GM19239 (cell line): ENCODE measurements around the gene SLC25A28.

ENCODE experiments used
- DNase-seq: peaks from one replicate; pipeline ENCODE4 v3.0.0; 2011; ENCODE audit warnings: low spot score; ENCODE audit not compliant: insufficient read length
- FAIRE-seq: peaks from 2 replicates; lab custom pipeline; 2011; peaks lifted over from hg19 to GRCh38; lab: Jason Lieb, UNC

SLC25A28 gene, protein sequence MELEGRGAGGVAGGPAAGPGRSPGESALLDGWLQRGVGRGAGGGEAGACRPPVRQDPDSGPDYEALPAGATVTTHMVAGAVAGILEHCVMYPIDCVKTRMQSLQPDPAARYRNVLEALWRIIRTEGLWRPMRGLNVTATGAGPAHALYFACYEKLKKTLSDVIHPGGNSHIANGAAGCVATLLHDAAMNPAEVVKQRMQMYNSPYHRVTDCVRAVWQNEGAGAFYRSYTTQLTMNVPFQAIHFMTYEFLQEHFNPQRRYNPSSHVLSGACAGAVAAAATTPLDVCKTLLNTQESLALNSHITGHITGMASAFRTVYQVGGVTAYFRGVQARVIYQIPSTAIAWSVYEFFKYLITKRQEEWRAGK

DNA sequence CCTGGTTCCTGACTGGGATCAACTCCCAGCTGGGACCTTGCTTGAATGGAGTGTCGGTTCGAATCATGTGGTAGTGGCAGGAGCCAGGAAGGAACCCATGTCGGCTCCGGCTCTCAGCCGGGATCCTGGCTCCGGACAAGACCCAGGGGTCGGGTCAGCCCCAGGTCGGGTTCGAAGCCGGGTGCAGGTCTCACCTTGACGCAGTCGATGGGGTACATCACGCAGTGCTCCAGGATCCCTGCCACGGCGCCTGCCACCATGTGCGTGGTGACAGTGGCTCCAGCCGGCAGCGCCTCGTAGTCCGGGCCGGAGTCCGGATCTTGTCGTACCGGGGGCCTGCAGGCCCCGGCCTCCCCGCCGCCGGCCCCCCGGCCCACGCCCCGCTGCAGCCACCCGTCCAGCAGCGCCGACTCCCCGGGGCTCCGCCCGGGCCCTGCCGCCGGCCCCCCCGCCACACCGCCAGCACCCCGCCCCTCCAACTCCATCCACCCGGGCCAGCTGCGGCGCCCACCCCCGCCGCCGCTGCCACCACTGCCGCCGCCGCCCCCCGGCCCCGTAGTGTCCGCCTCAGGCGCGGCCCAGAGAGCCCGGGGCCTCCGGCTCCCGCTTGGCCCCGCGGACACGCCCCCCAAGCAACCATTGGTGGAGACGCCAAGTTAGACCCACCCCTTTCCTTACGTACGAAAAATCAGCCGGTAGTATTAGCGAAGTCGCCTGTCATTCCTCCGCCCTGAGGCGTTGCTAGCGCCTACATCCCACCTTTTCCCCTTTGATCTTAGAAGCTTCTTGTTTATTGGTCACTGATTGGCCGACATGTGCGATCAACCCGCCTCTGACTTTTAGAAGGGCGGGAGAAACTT lies at the start of gene SLC25A28:
SLC25A28 (minus strand) TSS at position 589 of the 860 bp plus-strand sequence; CDS start at position 485, 104 bp downstream.
- DNase-seq (peak; percentile 90), FAIRE-seq (no peak)

DNA sequence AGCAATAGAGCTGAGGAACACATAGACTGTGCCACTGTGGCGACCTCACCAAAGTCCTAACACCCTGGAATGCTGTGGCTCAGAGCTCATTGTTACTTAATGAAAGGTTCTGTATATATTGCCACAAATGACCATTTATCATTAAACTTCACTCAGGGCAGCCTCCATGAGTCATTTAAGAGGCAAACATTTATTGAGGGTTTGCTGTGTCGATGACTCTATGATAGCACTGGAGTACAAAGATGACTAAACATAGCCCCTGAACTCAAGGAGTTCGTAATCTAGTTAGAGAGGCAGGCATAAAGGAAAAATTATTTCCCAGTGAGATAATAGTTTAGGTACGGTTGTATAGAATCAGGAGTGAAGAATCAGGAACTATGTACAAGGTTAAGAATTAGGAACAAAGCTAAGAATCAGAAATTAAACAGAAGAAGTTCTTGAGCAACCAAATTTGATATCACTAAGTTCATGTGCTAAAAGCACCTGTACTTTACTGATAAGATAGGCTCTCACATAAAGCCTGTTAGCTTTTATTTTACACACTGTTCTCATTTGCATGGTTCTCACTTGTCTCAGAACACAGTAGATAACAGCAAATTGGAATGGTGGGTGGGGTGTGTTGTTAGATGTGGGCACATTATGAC lies 47.0 kb upstream of the SLC25A28 start:
- FAIRE-seq (peak; percentile 4), DNase-seq (no peak)

DNA sequence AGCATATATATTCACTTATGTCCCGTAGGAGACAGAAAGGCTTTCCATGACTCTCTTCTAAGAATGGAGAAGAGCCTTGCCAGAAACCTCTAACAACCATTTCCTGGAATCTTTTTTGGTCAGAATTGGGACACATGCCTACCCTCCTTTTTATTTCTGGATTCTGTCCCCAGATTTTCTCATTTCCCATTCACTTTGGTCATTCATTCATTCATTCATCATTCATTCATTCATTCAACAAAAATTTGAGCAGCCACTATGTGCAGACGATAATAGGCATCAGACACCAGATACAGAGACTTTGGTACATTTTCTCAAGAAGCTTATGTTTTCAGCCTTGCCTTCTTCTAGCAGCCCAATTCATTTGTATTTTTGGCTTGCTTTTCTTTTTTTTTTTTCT lies 45.1 kb upstream of the SLC25A28 start:
- DNase-seq (no peak), FAIRE-seq (no peak)

DNA sequence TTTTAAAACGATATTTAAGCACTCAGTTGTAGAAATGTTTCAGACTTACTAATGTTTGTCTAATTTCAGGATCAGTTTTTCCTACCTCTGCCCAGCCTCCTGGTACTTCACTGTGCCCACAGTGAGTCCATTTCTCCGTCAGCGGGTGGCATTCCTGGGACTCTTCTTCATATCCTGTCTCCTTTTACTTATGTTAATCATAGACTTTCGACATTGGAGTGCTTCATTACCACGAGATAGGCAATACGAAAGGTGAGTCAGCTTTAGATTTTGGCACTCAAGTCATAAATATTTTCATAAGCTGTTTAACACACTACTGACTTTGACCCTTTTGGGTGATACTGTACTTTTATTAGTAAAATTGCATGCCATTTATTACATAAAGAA lies 41.1 kb upstream of the SLC25A28 start:
- FAIRE-seq (no peak), DNase-seq (no peak)

DNA sequence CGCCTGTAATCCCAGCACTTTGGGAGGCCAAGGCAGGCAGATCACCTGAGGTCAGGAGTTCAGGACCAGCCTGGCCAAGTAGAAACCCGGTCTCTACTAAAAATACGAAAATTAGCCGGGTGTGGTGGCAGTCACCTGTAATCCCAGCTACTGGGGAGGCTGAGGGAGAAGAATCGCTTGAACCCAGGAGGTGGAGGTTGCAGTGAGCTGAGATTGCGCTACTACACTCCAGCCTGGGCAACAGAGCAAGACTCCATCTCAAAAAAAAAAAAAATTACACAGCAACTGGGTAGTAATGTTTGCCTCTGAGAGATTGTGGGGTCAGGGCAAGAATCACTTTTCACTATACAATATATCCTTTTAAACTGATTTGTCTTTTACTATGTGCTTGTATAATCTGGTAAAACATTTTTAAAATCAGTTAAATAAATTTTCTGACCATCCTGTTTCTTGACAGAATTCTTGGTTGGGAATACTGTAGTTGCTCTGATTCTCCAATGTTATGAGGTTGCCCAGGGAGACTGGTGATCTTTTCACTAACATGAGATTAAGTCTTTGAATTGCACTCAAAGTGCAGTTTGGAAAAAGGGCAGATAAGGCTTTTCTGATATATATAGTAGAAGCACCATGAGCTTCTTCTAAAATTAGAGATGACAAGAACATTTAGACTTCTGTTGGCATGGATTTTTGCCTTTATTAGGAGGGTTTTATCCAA lies 40.6 kb upstream of the SLC25A28 start:
- DNase-seq (no peak), FAIRE-seq (no peak)

DNA sequence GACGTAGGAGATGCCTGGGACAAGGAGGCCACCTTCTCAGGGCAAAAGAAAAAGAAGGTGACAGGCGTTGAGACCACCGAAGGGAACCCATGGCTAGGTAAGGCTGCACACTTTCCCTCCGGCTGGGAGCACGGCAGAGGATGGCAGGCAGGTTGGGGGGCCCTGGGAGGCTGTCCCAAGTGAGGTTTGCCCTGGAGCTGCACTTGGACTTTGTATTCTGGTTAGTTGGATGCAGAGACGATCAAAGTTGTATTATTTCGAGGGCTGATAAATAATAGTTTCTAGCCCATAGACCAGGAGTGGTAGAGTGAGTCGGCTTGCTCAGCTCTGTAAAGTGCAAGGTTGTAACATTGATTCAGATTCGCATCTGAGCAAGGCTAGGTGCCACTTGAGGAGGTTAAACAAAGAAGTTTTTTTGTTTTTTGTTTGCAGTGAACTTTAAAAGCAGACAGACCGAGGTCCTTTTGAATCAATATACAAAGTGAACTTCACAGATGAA lies 39.7 kb upstream of the SLC25A28 start:
- FAIRE-seq (no peak), DNase-seq (no peak)

DNA sequence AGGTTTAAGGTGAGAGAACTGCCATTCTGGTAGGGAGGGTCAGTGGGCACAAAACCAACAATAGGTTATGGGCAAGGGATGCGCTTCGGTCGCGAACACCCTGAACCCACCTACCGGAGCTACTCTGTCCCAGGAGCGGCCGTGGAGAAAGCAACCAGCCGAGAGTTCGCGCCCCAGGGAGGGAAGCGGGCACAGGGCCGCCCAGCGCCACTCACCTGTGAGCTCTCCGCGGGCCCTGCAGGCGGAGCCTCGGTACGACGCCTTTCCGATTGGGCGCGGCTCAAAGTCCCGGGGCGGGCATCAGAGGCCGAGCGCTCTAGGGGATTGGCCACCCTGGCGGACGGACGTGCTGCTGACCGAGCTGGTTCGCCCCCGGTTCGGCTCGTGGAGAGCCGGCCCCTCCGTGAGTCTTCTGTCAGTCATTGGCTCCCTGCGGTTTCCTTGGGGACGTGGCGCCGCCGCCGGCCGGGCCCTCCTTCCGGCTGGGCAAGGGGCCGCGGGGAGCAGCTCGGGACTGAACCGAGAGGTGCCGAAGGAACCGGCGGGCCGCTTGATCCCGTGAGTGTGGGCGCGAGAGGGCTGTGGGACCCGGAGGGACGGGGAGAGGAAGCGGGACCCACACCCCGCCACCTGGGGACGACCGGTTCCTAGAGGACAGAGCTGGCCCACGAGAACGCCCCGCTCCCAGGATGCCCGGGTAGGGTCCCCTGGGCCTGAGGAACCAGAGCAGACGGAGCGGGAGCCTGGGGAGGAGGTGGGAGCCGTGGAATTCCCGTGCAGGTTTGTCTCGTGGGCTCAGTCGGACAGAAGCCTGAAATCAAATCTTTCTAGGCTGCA lies 39.0 kb upstream of the SLC25A28 start, which contains the start of gene ENTPD7:
ENTPD7 (plus strand) TSS at position 479 of the 837 bp plus-strand sequence. CDS start 448 bp downstream, outside the sequence.
- FAIRE-seq, result peak; percentile 95
- DNase-seq, result peak; percentile 95

DNA sequence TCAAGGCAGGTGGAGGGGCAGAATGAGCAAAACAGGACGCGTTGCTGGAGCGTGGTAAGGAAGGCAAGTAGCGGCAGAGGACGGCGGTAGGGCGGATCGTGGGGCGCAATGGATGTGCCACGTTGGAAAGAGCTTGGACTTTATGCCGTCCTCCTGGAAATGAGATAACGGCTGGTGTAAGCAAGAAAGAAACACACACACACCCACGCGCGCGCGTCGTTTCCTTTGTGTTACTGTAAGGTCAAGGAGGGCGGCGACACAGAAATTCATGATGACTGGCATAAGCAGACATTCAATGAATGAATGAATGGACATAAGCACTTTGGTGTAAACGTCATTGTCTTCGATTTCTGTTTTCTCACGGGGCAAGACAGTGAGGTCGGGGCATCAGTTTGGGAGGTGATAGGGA lies 38.4 kb upstream of the SLC25A28 start:
- DNase-seq (no peak), FAIRE-seq (no peak)

DNA sequence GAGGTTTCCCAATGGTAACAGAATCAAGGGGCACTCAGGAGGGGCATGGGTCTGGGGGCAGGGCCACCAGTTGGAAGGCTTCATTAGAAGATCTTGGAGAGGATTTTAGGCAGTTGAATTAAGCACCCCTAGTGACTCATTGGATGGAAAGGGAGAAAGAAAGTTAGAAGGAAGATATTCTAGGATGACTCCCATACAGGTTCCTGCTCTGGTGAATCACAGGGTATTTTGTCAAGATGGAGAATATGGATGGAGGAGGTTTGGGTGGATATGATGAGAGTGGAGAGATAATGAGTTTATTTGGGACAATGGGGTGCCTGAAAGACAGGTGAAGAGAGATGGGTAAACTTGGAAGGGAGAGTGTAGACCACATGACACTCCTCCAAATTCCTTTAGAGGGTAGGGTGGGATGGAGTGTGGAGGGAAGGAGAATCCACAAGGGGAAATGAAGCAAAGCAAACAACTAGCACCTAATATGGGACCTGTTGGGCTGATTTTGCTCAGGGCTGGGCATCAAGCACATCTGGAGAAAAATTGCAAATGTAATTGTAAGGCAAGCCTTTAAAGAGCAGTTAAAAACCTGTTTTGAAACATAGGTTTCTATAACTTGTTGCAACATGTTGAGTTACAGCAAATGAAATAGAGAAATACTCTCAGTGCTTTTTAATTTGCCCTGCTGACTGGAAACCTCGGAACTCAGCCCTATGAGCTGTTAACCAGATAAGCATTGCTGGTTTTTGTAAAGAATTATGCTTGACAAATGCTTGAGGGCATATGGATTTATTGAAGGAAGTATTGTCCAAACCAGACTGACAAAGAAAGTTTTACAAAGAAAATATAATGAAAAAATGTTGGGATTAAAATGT lies 36.2 kb upstream of the SLC25A28 start:
- DNase-seq (no peak), FAIRE-seq (no peak)

DNA sequence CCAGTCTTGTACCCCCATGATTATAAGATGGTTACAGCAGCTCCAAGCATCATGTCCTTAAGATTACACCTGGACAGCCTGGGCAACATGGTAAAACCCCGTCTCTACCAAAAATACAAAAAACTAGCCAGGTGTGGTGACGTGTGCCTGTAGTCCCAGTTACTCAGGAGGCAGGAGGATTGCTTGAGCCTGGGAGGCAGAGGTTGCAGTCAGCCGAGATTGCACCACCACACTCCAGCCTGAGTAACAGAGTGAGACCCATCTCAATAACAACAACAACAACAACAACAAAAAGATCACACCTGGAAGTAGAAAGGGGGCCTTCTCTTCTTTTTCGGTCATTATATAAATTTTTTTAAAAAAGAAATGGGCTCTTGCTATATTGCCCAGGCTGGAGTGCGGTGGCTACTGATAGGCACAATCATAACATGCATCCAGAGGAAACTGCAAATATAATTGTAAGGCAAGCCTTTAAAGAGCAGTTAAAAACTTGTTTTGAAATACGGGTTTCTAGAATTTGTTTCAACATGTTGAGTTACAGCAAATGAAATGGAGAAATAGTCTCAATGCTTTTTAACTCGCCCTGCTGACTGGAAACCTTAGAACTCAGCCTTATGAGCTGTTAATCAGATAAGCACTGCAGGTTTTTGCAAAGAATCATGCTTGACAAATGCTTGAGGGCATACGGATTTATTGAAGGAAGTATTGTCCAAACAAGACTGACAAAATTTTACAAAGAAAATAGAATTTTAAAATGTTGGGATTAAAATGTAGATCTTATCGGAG lies 34.3 kb upstream of the SLC25A28 start:
- no peak for DNase-seq
- no peak for FAIRE-seq

DNA sequence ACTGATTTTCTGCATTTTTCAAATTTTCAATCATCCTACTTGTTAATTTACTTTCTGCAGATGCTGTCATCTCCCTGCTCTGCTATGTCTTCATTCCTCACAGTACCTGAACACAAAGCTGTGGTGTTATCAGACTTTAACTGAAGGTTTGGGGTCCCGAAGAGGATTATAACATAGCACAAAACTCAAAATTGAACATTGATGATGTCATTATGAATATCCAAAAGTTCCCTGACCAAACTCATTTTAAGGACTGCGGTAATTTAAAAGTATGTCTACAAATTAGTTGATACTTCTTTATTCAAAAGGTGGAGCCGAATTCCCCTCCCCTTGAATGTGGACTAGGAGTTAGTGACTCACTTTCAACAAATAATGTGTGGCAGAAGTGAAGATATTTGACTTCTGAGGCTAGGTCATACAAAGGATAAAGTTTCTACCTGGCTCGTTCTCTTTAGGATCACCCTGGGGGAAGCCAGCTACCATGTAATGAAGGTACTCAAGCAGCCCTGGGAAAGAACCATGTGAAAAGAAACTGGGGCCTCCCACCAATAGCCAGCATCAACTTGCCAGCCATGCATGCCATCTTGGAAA lies 32.7 kb upstream of the SLC25A28 start:
- no peak for FAIRE-seq

DNA sequence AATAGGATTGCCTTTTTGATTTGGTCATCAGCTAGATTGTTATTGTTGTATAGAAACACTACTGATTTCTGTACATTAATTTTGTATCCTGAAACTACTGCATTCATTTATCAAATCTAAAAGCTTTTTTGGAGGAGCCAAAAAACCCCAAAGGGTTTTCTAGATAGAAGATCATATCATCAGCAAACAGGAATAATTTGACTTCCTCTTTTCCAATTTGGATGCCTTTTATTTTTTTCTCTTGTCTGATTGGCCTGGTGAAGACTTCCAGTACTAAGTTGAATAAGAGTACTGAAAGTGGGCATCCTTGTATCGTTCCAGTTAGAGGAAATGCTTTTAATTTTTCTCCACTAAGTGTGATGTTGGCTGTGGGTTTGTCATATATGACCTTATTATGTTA lies 28.5 kb upstream of the SLC25A28 start:
- FAIRE-seq (no peak), DNase-seq (no peak)

More for the DNA sequence above, 32.7 kb upstream of the SLC25A28 start:
- DNase-seq, result no peak

DNA sequence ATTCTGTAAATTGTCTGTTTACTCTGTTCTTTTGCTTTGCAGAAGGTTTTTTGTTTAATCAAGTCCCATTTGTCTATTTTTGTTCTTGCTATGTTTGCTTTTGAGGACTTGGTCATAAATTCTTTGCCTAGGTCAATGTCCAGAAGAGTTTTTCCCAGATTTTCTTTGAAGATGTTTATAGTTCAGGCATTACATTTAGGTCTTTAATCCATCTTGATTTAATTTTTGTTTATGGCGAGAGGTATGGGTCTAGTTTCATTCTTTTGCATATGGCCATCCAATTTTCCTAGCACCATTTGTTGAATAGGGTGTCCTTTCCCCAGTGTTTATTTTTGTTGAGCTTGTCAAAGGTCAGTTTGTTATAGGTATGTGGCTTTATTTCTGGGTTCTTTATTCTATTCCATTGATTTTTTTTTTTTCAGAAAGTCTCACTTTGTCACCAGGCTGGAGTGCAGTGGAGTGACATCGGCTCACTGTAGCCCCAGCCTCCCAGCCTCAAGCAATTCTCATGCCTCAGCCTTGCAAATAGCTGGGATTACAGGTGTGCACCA lies 27.4 kb upstream of the SLC25A28 start:
- DNase-seq (no peak), FAIRE-seq (no peak)

DNA sequence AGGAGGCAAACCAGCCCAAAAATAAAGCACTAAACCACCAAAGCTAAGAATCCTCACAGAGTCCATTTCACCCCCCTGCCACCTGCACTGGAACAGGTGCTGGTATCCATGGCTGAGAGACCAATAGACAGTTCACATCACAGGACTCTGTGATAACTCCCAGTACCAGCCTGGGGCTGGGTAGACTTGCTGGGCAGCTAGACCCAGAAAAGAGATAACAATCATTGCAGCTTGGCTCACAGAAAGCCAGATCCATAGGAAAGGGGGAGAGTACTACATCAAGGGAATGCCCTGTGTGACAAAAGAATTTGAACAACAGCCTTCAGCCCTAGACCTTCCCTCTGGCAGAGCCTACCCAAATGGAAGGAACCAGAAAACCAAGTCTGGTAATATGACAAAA lies 13.6 kb upstream of the SLC25A28 start:
- FAIRE-seq (no peak), DNase-seq (no peak)

DNA sequence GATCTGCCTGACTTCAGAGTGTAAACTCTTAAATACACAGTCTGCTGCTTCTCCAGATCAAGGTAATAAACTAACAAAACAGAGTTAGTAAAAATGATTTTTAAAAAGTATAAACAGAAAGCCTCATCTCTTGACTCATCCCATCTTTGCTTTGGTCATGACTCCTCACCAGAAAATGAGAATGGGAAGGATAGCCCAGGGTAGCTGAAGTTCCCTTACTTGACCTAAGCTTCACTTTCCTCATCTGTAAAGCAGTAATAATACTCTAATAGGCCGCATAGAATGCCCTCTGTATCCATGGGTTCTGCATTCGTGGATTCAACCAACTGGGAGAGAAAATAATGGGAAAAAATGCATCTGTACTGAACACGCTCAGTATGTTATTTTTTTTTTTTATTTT lies 11.3 kb upstream of the SLC25A28 start:
- FAIRE-seq (no peak), DNase-seq (no peak)

DNA sequence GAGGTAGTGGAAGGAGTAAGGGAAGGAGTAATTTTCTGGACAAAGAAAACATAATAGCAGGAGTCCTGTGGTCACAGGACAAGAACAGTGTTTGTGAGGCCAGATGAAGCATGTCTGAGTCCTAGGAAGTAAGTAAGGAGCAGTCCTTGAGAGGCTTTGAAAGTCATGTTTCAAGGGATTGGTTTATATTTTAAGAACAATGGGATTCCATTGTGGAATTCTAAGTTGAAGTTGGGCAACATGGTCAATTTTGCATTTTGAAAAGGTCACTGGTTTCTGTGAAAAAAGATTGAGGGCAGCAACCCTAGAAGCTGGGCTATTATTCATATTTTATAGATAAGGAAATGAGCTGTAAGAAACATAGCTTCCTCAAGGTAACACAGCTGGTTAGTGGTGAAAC lies 10.8 kb upstream of the SLC25A28 start:
- no peak for FAIRE-seq
- no peak for DNase-seq

DNA sequence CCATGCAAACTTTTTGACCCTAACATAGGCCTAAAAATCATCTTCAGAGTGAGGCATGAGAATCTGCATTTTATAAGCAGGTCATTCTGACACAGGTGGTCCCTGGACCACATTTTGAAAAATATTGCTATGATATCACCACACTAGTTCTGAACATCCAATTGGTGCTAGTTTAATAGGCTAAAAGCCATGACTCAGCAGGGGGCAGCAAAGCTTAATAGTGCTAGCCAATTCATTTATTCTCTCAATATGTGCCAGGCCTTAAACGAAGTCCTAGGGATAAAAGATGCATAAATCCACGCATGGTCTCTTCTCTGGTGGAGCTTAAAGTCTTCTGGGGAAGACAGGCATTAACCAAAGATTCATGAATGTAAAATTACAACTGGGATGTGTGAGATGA lies 10.2 kb upstream of the SLC25A28 start:
- no peak for DNase-seq
- FAIRE-seq, result no peak
